Raji (cell line): ENCODE measurements around the gene SDC3.

Experiments used
- POLR2A ChIP-seq: IDR thresholded peaks from 2 replicates; pipeline ENCODE4 v1.6.1; 2011; ENCODE audit warnings: low read depth, low read length, control low read depth; ENCODE audit not compliant: insufficient read depth

Gene SDC3

GRCh38 chr1:30930631-30931173, 22.1 kb upstream of the SDC3 start:
- no peak for TF ChIP-seq POLR2A

GRCh38 chr1:30929944-30930525, 21.5 kb upstream of the SDC3 start:
- no peak for TF ChIP-seq POLR2A

- TF ChIP-seq POLR2A = no peak
Observed at GRCh38 chr1:30929135-30929889, 20.8 kb upstream of the SDC3 start.

GRCh38 chr1:30928789-30929134, 20.2 kb upstream of the SDC3 start:
- TF ChIP-seq POLR2A = no peak

GRCh38 chr1:30928171-30928570, 19.6 kb upstream of the SDC3 start:
- no peak for TF ChIP-seq POLR2A

GRCh38 chr1:30927448-30927847, 18.9 kb upstream of the SDC3 start:
- no peak for TF ChIP-seq POLR2A

GRCh38 chr1:30923597-30923996, 15.0 kb upstream of the SDC3 start:
- no peak for TF ChIP-seq POLR2A

GRCh38 chr1:30920827-30921226, 12.3 kb upstream of the SDC3 start:
- no peak for TF ChIP-seq POLR2A

- TF ChIP-seq POLR2A = no peak
Observed at GRCh38 chr1:30919025-30919881, 10.7 kb upstream of the SDC3 start.

GRCh38 chr1:30916296-30916695, 7.7 kb upstream of the SDC3 start:
- no peak for TF ChIP-seq POLR2A

- no peak for TF ChIP-seq POLR2A
Observed at GRCh38 chr1:30915491-30916230, 7.1 kb upstream of the SDC3 start.

- TF ChIP-seq POLR2A = no peak
Observed at GRCh38 chr1:30914931-30915330, 6.4 kb upstream of the SDC3 start.

- no peak for TF ChIP-seq POLR2A
Observed at GRCh38 chr1:30914587-30914922, 6.0 kb upstream of the SDC3 start.

GRCh38 chr1:30912913-30913652, 4.5 kb upstream of the SDC3 start:
- no peak for TF ChIP-seq POLR2A
